ENCODE data around the gene PRRX2. TPM values are rescaled to one million over a fixed set of nuclear protein-coding genes. Genes with fewer than 3 reads are reported as not detected.

The PRRX2 gene
- total and polyA plus RNA-seq, 9 of the 15 experiments (the other 6 are each of a cell fraction or from before 2014, with no cell fraction given), result 0.21 TPM; not detected in 8

GRCh38 chr9:129661029-129661428 lies 4.4 kb upstream of the PRRX2 start (continued):
- TF ChIP-seq MYNN (IDR thresholded peaks at IDR 0.05), result no peak
- TF ChIP-seq MYNN (CRISPR knock-in tag; IDR thresholded peaks at IDR 0.05), result no peak
- TF ChIP-seq ZBTB49 (CRISPR knock-in tag; IDR thresholded peaks at IDR 0.05; ENCODE audit: borderline replicate concordance), result no peak
- no peak for TF ChIP-seq HOMEZ (CRISPR knock-in tag; IDR thresholded peaks at IDR 0.05)
- TF ChIP-seq SRSF7 (optimal IDR thresholded peaks at IDR 0.05; ENCODE audit: low read depth, low read length), result no peak
- TF ChIP-seq ZNF324 (CRISPR knock-in tag; IDR thresholded peaks at IDR 0.05), result no peak
- TF ChIP-seq RBM22 (IDR thresholded peaks at IDR 0.05; ENCODE audit: low read depth, low read length, poor library complexity, severe bottlenecking), result no peak
- no peak for TF ChIP-seq ZBTB34 (CRISPR knock-in tag; IDR thresholded peaks at IDR 0.05)
- TF ChIP-seq HDAC1 (IDR thresholded peaks at IDR 0.05), result no peak
- no peak for TF ChIP-seq TSHZ1 (CRISPR knock-in tag; IDR thresholded peaks at IDR 0.05)
- TF ChIP-seq RBFOX2 (IDR thresholded peaks at IDR 0.05; ENCODE audit: low read depth, low read length), result no peak
- TF ChIP-seq ZFP36 (IDR thresholded peaks at IDR 0.05; ENCODE audit: low read depth, low read length, partially characterized antibody), result no peak

All from K562 (cell line).